Fibroblast of lung (primary cell): Measurements from ENCODE around the gene ZDHHC9. TPM values are rescaled to one million over a fixed set of nuclear protein-coding genes. Genes with fewer than 3 reads are reported as not detected.
"Not testable (repeated sequence)": the region's sequence is repeated elsewhere in the genome, so short reads cannot be mapped to it uniquely, and the experiment has no call there.

Source experiments
- DNase-seq, 2 donors: peaks; one replicate each; pipeline versions ENCODE4 v3.0.0 to v3.0.0-alpha.2; 2010; ENCODE audit warnings: low read depth in 2 of 2
- H2AFZ ChIP-seq: 2 replicates; pipeline ENCODE4 v1.5.1; 2012; ENCODE audit warnings: low read length, control low read depth, inconsistent platforms
- H3K27ac ChIP-seq: 2 replicates; pipeline ENCODE4 v1.5.1; 2011; ENCODE audit warnings: low read length, control low read depth; ENCODE audit not compliant: insufficient read depth
- H3K27me3 ChIP-seq: 2 replicates; pipeline ENCODE4 v1.5.1; 2011; ENCODE audit warnings: mild to moderate bottlenecking, low read length; ENCODE audit not compliant: control insufficient read depth, insufficient read depth
- H3K36me3 ChIP-seq: 2 replicates; pipeline ENCODE4 v1.5.1; 2011; ENCODE audit warnings: low read length; ENCODE audit not compliant: control insufficient read depth, insufficient read depth
- H3K4me1 ChIP-seq: 2 replicates; pipeline ENCODE4 v1.5.1; 2011; ENCODE audit warnings: low read length; ENCODE audit not compliant: control insufficient read depth, insufficient read depth; ENCODE audit errors: extremely low read depth
- H3K4me2 ChIP-seq: 2 replicates; pipeline ENCODE4 v1.5.1; 2011; ENCODE audit warnings: low read length, control low read depth; ENCODE audit not compliant: insufficient read depth; ENCODE audit errors: extremely low read depth
- H3K4me3 ChIP-seq, 4 experiments: fragments of 200-600 bp in 1 of 4; sonication (generic) in 1 of 4; replicated peaks in 1 of 4; 2 replicates each; pipeline ENCODE4 v1.5.1; 2011 to 2016; ENCODE audit warnings: low read length in 4 of 4, low read depth in 3 of 4, mild to moderate bottlenecking in 3 of 4, control low read depth in 2 of 4, inconsistent platforms in 1 of 4, mixed read lengths in 1 of 4; ENCODE audit not compliant: insufficient read depth in 1 of 4; ENCODE audit errors: control extremely low read depth in 1 of 4
- H3K79me2 ChIP-seq: 2 replicates; pipeline ENCODE4 v1.5.1; 2012; ENCODE audit warnings: mild to moderate bottlenecking, low read length, inconsistent platforms; ENCODE audit not compliant: control insufficient read depth, insufficient read depth
- H3K9ac ChIP-seq: 2 replicates; pipeline ENCODE4 v1.5.1; 2011; ENCODE audit warnings: mild to moderate bottlenecking, low read length, control low read depth; ENCODE audit not compliant: insufficient read depth
- H3K9me3 ChIP-seq: 2 replicates; pipeline ENCODE4 v1.5.1; 2012; ENCODE audit warnings: low read depth, low read length; ENCODE audit not compliant: control insufficient read depth, insufficient read depth
- H4K20me1 ChIP-seq: 2 replicates; pipeline ENCODE4 v1.5.1; 2011; ENCODE audit warnings: low read length; ENCODE audit not compliant: control insufficient read depth, insufficient read depth; ENCODE audit errors: extremely low read depth
- CTCF ChIP-seq, 2 donors: IDR thresholded peaks in 1 of 2; conservative IDR thresholded peaks in 1 of 2; 1 replicate in 1 of 2; 2 replicates in 1 of 2; pipeline ENCODE4 v1.5.1; 2011 to 2012; ENCODE audit warnings: low read length in 2 of 2, control low read depth in 1 of 2, inconsistent platforms in 1 of 2, low read depth in 1 of 2, mild to moderate bottlenecking in 1 of 2
- EZH2 ChIP-seq: IDR thresholded peaks from 2 replicates; pipeline ENCODE4 v1.5.1; 2012; ENCODE audit warnings: low read length, control low read depth, mild to moderate bottlenecking; ENCODE audit errors: missing control alignments
- polyA plus RNA-seq, 2 donors: library from polyadenylated mRNA; depleted of rRNA in 1 of 2; stranded (reverse) in 1 of 2; unstranded in 1 of 2; fragments of >200 nt; gene quantifications; 2 replicates each; pipeline ENCODE4 v1.2.1, GENCODE V29; 2011 to 2012; ENCODE audit warnings: missing spikeins in 1 of 2
- total RNA-seq: library from RNA; depleted of rRNA; stranded (reverse); fragments of >200 nt; gene quantifications from 2 replicates; pipeline ENCODE4 v1.2.1, GENCODE V29; 2014

Gene ZDHHC9
- total and polyA plus RNA-seq, 2 donors (not counting 1 experiment from before 2014, with no cell fraction given) = 21.8 to 38.4 TPM

- TF ChIP-seq EZH2 (no peak), CTCF (conservative IDR thresholded peaks at IDR 0.05 in 1 of 2, IDR thresholded peaks at IDR 0.05 in 1 of 2; ENCODE audit: low read depth in 1 of 2, low read length in 2 of 2) (no peak)
Measured at GRCh38 chrX:129875669-129876068, 32.0 kb upstream of the ZDHHC9 start.

DNA sequence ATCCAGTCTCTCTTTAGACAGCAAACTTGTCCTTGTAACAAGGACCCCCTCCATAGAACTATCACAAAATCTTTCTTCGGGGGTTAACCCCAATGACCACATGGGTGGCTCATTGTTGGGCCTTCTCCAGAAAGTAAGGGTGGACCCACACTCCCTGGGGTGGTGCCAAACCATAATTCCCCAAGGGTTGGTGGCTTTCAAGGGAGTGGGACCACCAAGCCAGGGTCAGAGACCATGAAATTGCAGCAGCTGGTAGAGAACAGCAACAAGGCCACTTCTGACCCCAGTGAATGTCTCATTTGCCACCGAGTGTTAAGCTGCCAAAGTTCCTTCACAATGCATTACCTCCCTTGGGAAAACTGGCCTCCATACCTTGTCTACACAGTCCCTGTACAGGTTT lies 28.8 kb upstream of the ZDHHC9 start:
- H3K36me3 ChIP-seq = no peaks in the 10 kb centered on the region
- no peaks in the 10 kb centered on the region for H3K27me3 ChIP-seq
- no peak for TF ChIP-seq EZH2
- TF ChIP-seq CTCF (conservative IDR thresholded peaks at IDR 0.05 in 1 of 2, IDR thresholded peaks at IDR 0.05 in 1 of 2; ENCODE audit: low read depth in 1 of 2, low read length in 2 of 2) = no peak
- no peaks in the 10 kb centered on the region for H3K79me2 ChIP-seq
- H3K4me1 ChIP-seq = no peaks in the 10 kb centered on the region
- no peaks in the 10 kb centered on the region for H4K20me1 ChIP-seq
- no peak overlapping the region for H2AFZ ChIP-seq
- H3K9ac ChIP-seq = no peak overlapping the region
- no peak overlapping the region for H3K4me2 ChIP-seq
- DNase-seq = no peak
- H3K9me3 ChIP-seq = no peaks in the 10 kb centered on the region
- no peak overlapping the region for H3K27ac ChIP-seq
- H3K4me3 ChIP-seq = no peak overlapping the region

More at GRCh38 chrX:129875669-129876068, 32.0 kb upstream of the ZDHHC9 start:
- H3K9me3 ChIP-seq = no peaks in the 10 kb centered on the region
- no peak overlapping the region for H2AFZ ChIP-seq
- H3K4me2 ChIP-seq = no peak overlapping the region
- DNase-seq = peak; percentile 70 to 84
- no peaks in the 10 kb centered on the region for H3K27me3 ChIP-seq
- no peaks in the 10 kb centered on the region for H4K20me1 ChIP-seq
- no peak overlapping the region for H3K4me3 ChIP-seq
- no peak overlapping the region for H3K9ac ChIP-seq
- H3K4me1 ChIP-seq = no peaks in the 10 kb centered on the region
- no peaks in the 10 kb centered on the region for H3K36me3 ChIP-seq
- no peaks in the 10 kb centered on the region for H3K79me2 ChIP-seq
- peak overlapping the region; percentile 43 for H3K27ac ChIP-seq

DNA sequence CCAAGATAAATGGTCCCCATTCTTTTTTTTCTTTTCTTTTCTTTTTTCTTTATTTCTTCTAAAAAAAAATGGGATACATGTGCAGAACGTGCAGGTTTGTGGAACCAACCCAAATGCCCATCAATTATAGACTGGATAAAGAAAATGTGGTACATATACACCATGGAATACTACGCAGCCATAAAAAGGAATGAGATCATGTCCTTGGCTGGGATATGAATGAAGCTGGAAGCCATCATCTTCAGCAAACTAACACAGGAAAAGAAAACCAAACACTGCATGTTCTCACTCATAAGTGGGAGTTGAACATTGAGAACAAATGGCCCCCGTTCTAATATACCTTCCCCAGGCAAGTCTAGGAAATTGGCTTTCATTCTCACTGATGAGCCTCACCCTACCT lies 22.6 kb upstream of the ZDHHC9 start:
- not testable (repeated sequence) for H3K9ac ChIP-seq, H3K27me3 ChIP-seq, H3K4me1 ChIP-seq, H3K4me3 ChIP-seq, H3K9me3 ChIP-seq, H3K4me2 ChIP-seq, H2AFZ ChIP-seq, H4K20me1 ChIP-seq, DNase-seq, H3K36me3 ChIP-seq, H3K79me2 ChIP-seq, H3K27ac ChIP-seq

DNA sequence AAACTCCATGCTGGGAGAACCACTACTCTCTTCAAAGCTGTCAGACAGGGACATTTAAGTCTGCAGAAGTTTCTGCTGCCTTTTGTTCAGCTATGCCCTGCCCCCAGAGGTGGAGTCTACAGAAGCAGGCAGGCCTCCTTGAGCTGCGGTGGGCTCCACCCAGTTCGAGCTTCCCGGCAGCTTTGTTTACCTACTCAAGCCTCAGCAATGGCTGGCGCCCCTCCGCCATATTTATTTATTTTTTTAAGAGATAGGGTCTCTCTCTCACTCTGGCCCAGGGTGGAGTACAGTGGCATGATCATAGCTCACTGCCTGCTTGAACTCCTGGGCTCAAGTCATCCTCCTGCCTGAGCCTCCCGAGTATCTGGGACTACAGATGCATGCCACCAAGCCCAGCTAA lies 15.4 kb upstream of the ZDHHC9 start:
- not testable (repeated sequence) for H4K20me1 ChIP-seq, H3K27ac ChIP-seq, H3K4me1 ChIP-seq, H3K79me2 ChIP-seq, H2AFZ ChIP-seq, H3K36me3 ChIP-seq, H3K9ac ChIP-seq, H3K9me3 ChIP-seq, H3K27me3 ChIP-seq, H3K4me3 ChIP-seq, DNase-seq, H3K4me2 ChIP-seq

DNA sequence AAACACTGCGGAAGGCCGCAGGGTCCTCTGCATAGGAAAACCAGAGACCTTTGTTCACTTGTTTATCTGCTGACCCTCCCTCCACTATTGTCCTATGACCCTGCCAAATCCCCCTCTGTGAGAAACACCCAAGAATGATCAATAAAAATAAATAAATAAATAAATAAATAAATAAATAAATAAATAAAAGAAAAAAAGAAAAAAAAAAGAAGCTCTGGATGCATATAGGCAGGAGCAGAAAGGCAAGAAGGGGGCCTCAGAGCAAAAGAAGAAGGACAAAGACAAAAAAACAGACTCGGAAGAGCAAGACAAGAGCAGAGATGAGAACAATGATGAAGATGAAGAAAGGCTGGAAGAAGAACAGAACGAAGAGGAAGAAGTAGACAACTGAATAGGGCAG lies 8.1 kb upstream of the ZDHHC9 start:
- H3K4me1 ChIP-seq, H3K27ac ChIP-seq, H3K36me3 ChIP-seq, H3K27me3 ChIP-seq, H3K4me3 ChIP-seq, H3K79me2 ChIP-seq, H3K4me2 ChIP-seq, H3K9me3 ChIP-seq, DNase-seq, H2AFZ ChIP-seq, H4K20me1 ChIP-seq, H3K9ac ChIP-seq: not testable (repeated sequence)
